Body of pancreas (tissue), 4 donors: Measurements from ENCODE around the gene PCDHB11.
"Not testable (repeated sequence)": the region's sequence is repeated elsewhere in the genome, so short reads cannot be mapped to it uniquely, and the experiment has no call there.

Experiments used
- CTCF ChIP-seq, 7 experiments: fragments of 450-650 bp in 4 of 7; fragments of 200-600 bp in 3 of 7; sonication (generic) in 3 of 7; IDR thresholded peaks; one replicate each; pipeline ENCODE4 v1.5.1; 2016 to 2019; ENCODE audit warnings: antibody characterized with exemption in 7 of 7
- POLR2A ChIP-seq, 3 donors: fragments of 450-650 bp; IDR thresholded peaks; one replicate each; pipeline ENCODE4 v1.6.1; 2016; ENCODE audit warnings: antibody characterized with exemption in 3 of 3, mild to moderate bottlenecking in 2 of 3

DNA sequence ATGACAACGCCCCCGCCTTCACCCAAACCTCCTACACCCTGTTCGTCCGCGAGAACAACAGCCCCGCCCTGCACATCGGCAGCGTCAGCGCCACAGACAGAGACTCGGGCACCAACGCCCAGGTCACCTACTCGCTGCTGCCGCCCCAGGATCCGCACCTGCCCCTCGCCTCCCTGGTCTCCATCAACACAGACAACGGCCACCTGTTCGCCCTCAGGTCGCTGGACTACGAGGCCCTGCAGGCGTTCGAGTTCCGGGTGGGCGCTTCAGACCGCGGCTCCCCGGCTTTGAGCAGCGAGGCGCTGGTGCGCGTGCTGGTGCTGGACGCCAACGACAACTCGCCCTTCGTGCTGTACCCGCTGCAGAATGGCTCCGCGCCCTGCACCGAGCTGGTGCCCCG lies 20.1 kb upstream of the PCDHB11 start:
- not testable (repeated sequence) for TF ChIP-seq CTCF, POLR2A (IDR thresholded peaks at IDR 0.05)
